Uterus (tissue), 2 donors: ENCODE results near the gene ARAP3.

Experiments used
- CTCF ChIP-seq, 4 experiments: fragments of 200-600 bp in 2 of 4; fragments of 450-650 bp in 2 of 4; sonication (generic) in 2 of 4; IDR thresholded peaks; one replicate each; pipeline ENCODE4 v1.5.1; 2016 to 2019; ENCODE audit warnings: antibody characterized with exemption in 4 of 4, mild to moderate bottlenecking in 2 of 4, moderate library complexity in 1 of 4
- POLR2A ChIP-seq, 2 donors: fragments of 450-650 bp; IDR thresholded peaks; one replicate each; pipeline ENCODE4 v1.6.1; 2016; ENCODE audit warnings: antibody characterized with exemption in 2 of 2, mild to moderate bottlenecking in 1 of 2, moderate library complexity in 1 of 2

- TF ChIP-seq CTCF (IDR thresholded peaks at IDR 0.05), result no peak
- no peak for TF ChIP-seq POLR2A (IDR thresholded peaks at IDR 0.05)
Observed at GRCh38 chr5:141703133-141703561, 21.1 kb upstream of the ARAP3 start.
